HuH-7.5 (cell line): ENCODE results near the gene PRDM10.
A peak's percentile ranks its signal among the peaks of the same experiment; 100 is the strongest.
"Not testable (repeated sequence)": the region's sequence is repeated elsewhere in the genome, so short reads cannot be mapped to it uniquely, and the experiment has no call there.

ENCODE experiments used
- DNase-seq: peaks from one replicate; pipeline ENCODE4 v3.0.0; 2011; ENCODE audit warnings: low spot score

PRDM10 gene

DNA sequence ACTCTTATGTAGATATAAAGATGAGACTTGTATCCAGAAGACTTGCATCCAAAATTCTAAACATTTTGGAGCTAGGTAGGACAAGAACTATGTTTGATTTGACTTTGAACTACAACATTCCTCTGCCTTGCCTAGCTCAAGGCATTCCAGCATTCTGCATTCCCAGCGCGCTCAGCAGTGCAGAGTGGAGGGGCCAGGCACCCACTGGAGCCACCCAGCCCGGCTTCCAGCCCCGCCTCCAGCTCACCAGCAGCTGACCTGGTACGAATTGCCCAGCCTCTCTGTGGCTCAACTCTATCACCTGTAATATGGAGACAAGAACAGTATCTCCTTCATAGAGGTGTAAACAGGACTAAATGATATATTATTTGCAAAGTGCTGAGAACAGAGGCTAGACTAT lies 28.8 kb downstream of the PRDM10 start:
- peak; percentile 38 for DNase-seq

DNA sequence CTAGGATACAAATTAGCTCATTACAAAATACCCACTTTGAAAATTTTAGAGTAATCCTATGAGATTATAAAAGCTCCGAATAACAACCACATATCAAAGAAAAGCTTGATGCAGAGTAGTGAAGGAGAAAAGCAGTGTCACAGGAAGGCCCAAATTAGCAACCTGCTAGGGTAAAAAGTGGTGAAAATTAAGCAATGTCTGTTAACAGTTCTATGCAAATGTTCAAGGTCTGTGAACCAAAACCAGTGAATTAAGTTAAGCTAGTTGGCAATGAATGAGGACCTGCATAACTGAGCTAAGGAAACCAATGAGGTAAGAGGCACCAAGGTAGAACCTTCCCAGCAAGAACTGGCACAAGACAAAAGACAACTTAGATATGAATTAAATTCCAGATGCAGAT lies 29.6 kb downstream of the PRDM10 start:
- no peak for DNase-seq

DNA sequence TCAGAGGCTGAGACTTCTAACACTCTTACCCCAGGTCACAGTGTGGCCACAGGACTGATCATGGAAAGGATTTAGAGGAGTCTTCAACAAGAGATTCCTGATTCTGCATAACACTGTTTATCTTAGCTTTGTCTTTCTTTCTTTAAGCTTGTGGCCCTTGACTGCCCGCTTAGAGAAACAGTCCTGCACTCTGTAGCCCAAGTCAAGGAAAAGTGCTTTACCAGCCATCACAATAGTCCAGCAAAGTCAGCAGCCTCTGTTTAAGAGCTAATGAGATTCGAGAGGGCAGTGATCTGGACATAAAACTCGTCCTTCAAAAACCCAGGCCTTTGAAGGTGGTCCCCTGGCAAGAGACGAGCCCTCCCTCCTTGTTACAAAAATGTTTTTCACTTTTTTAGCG lies 30.0 kb downstream of the PRDM10 start:
- no peak for DNase-seq

DNA sequence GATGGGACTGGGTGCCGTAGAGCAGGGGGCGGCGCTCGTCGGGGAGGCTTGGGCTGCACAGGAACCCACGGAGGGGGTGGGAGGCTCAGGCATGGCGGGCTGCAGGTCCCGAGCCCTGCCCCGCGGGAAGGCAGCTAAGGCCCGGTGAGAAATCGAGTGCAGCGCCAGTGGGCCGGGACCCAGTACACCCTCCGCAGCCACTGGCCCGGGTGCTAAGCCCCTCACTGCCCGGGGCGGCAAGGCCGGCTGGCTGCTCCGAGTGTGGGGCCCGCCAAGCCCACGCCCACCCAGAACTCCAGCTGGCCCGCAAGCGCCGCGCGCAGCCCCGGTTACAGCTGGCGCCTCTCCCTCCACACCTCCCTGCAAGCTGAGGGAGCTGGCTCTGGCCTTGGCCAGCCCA lies 30.8 kb downstream of the PRDM10 start:
- not testable (repeated sequence) for DNase-seq

DNA sequence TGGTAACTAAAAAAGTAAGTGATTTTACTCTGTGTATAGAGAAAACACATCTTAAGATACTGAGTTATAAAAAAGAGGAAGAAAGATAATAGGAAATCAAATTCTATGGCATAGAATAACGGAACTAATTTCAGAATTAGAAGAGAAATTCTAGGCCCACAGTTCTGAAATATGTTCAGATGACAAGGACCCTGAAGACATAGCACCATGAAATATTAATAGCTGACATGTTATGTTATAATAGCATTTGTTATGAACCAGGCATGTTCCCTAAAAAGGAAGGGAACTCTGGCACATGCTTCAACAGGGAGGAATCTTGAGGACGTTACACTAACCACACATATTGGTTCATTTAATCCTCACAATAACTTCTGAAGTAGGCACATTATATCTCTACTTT lies 32.7 kb downstream of the PRDM10 start:
- no peak for DNase-seq

DNA sequence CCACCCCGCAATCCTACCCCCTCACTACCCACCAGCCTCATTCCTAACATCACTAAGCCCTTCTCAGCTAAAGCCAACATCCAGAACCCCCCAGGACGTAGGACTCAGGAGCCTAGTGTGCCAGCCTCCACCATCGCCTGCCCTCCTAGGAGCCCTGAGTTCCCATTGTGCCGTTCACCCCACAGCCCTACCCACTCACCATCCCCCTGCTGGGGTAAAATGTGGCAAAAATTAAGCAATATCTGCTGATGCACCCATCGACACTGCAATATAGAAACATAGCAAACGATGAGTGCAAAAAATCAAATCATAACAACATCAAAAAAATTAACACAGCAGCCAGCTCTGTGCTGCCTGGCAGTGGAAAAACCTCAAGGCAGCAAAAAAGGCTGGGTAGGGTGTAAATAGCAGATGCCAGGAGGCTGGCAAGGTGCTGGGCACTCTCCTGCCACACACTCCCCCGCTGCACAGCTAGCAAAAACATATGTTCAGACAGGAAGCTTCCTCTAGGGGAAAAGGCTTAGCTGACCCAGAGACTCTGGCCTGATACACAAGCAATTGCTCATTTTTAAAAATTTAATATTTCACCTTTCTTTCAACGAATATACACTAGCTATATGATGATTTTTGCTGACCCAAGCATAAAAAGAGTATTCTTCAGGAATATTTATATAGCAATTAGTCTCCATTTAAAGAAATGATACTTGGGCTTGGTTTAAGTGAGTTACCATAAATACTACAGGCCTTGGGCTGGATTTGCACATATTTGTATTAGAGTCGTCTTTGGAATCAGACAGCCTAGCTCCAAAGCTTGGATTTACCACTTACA lies 33.8 kb downstream of the PRDM10 start:
- DNase-seq = no peak

DNA sequence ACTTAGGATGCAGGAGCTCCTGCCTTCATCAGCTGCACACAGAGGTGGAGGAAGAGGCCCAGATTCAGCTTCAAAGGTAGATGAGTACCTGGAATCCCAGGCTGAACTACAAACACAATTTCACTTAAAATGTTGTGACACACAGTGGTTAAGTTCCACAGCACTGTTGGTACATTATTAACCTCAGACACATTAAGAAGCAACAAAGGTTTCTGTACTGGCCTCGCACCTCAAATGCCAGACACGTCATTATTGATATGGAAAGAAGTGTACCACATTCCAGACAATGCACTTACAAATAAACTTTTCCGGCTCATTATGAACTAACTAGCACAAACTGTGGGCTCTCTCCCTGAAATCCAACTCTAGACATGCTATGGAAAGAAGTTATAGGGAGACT lies 34.6 kb downstream of the PRDM10 start:
- no peak for DNase-seq

DNA sequence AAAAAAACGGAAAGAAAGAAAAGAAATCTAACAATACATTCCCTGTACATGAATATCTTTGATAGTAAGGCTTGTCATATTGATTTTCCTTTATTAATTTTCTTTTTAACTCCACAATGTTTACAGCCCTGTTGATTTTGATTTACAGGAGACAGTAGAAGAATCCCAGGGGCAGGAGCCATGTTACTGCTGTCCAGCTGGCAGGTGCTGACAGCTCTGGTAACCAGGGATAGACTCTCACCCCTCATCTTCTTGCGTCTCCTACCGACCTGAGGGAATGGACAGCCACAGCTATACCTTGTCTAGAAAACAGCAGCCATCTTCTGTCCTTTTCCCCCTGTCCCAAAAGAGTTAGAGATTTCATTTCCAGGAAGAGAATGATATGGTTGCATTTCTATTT lies 37.4 kb downstream of the PRDM10 start:
- no peak for DNase-seq

DNA sequence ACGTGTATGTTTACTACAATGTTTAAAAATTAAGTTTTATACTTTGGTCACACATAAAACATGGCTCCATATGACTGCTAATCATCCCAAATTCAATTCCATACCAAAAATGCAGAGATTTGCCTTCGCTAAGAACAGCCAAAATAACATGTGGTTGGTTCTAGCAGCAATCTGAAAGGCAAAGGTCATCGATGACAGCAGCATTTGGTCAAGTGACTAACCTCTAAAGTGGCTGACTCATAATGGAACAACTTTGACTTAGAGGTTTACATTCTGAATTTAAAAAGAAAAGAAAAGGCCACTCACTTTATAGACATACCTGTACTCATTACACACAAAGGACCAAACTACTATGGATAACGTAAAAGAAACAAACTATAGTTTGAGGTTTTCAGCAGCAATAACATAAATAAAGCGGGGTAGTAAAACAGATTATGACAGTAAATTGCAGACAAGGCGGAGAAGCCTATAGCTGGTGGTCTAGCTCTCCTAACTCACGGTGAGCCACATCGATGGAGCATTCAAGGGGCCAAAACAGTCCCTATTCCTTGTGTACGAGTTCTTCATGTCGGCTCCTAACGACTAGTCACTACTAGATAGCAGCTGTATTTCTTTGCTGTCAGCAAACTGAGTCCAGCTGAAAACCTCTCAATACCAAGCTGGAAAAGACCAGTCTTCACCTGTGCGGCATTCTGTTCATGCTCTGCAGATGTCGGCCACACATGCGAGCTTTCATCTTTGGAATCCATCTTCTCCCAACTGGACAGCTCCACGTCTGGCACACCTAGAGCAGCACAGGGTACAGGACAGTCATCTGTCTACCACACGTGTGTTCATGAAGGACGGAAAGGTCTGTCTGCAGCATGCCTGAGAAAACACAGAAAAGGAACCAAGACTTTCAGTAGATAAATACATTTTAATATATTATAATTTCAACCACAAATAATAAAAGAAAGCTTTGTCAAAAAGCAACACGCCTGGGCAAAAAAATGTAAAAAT lies 42.1 kb downstream of the PRDM10 start:
- DNase-seq = no peak

DNA sequence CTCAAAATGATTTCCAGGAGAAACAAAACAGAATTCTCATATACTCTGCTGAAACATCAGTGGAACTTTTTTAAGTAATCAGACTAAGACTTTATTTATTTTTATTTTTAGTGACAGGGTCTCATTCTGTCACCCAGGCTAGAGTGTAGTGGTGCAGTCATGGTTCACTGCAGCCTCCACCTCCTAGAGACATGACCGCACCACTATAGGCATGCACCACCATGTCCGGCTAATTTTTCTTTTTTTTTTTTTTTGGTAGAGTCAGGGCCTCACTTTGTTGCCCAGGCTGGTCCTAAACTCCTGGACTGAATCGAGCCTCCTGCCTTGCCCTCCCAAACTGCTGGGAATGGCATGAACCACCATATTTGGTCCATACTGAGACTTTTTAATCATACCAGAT lies 42.9 kb downstream of the PRDM10 start:
- DNase-seq = no peak

DNA sequence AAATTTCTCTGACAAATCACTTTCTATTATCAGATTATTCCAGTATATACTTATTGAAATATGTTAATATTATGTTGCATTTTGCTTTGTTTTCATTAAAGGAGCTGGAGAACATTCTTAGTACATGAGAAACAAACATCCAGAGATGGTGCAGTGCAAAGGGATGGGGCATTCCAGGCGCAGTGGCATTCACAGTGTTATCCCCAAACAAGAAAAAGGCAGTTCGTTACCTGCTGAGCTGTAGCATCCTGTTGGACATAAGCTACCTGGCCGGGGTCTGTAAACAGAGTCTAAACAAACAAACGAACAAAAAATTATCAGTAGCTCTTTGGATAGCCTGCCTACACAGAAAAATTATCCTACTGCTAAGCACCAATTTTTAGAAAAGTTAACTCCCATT lies 47.4 kb downstream of the PRDM10 start:
- no peak for DNase-seq

DNA sequence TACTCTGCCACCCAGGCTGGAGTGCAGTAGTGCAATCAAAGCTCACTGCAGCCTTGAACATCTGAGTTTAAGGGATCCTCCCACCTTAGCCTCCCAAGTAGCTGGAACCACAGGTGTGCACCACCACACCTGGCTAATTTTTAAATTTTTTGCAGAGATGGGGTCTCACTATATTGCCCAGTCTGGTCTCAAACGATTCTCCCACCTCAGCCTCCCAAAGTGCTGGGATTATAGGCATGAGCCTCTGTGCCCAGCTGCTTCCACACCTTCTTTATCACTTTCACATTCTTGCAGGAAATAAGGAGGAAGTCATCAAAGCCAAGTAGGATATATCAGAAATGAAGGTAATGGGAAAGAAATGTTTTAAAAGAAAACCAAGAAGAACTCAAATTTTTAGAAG lies 47.9 kb downstream of the PRDM10 start:
- not testable (repeated sequence) for DNase-seq

DNA sequence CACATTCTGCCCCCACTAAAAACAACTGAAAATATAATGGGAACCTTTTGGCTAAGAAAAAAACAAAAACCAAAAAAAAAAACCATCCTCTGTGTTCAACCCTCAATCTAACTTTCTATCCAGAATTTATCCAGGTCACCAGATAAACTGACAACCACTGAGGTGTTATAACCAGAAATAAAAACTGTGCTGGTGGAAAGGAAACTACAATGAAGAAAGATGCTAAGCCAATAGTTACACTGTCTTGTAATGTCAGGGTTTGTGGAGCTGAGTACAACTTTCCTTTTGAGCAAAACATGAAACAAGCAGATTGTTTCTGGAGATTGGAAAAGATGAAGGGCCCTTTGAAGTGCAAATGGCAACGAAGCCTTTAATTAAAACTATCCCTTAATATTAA lies 50.8 kb downstream of the PRDM10 start:
- no peak for DNase-seq

DNA sequence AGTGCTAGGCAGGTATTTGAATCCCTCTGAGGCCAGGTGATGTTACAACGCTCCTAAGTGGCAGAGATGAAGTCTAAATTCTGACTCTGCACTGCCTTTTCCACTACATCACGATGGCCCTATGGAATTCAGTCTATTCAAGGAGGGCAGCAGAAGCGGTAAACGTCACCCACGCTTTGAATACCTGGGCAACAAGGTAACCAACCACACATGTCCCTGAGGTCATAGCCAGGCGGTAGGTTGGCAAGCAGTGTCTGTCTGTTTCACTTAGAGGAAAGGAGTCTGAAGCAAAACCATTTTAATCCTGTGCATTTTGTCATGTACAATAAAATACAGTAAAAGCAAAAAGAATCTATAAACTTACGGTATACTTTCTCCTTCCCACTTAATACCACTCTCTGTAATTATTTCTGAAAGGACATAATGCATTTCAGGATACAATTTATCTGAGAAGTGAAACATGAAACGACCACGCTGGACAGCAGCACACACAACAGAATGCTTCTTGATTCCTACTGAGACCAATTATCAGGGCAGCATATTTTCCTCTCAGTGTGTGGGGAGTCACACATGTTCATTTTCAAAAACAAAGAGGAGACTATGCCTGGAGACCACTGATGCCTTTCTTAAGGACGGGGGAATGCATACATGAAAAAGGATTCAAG lies 51.3 kb downstream of the PRDM10 start:
- DNase-seq = no peak

DNA sequence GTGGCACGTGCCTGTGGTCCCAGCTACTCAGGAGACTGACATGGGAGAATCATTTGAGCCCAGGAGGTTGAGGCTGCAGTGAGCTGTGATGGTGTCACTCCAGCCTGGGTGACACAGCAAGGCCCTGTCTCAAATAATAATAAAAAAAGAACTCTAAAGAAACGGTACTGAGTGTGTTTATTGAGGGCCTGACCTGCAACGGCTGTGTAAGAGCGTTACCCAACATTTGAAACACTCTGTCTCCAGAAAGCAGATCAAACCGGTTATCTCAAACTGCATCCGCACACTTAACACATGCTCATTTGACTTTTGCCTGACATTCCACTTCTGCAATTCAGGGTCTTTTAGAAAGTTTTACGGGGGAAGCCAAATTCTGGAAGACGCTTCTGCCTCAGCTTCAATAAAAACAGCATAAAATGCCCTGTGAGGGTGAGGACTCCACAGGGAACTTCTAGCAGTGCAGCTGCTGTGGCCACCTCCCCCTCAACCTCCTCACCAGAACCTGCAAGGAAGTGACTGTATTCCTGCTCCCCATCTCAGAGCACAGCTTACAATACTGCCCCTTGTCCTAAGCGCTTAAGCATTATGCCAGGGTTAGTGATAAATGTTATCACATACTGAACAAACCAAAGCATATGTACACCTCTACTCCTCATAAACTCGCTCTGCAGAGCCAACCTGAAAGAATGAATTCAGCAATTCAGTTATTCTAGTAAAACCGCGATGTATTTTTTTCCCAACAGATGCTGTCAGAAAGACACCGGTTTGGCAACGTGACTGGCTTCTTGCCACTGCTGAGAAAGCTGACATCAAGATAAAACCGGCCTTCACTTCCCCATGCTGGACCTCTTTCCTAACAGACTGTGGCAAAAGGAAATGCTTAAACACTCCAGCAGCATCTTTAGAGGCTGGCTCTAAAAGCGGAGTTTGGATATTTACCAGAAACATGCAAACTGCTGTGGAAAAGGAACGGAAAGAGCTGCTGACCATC lies 52.2 kb downstream of the PRDM10 start:
- DNase-seq = no peak

DNA sequence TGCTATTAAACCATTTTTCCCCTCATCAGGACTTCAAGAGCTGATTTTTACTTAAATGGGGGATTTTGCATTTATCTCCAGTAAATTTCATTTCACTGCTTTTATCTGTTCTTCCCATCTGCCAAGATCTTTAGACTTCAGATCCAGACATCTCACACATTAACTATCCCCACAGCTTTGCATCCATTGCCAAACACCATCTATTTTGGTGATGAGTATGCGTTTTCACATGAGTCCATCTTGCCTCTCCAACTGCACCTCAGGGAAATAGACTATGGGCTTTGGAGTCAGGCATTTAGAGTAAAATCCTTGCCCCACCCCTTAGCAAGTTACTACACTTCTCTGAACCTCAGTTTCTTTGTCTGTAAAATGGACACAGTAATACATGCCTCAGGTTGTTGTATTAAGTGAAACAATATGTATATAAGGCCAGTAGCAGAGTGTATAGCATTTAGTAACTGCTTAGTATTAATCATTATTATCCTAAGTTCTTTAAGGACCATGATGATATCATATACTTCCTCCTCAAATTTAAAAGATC lies 53.6 kb downstream of the PRDM10 start:
- DNase-seq = no peak

DNA sequence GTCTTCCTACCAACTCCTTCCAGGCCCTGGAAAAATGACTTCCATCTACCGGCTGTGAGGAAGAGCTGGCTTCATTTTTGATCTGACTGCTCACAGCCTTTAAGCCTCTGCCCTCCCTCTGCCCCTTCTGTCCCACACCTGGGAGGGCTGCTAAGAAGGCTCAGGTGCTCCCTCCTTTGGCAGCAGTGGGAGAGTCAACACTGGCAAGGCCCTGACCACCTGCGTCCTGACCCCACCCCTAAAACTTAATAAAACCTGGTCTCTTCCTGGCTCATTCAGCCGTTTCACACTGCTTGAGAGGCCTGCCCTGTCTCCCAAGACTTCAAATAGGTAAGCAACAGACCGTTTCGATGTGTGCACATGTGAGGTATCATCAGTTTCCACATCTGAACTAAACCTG lies 55.2 kb downstream of the PRDM10 start:
- DNase-seq = no peak

DNA sequence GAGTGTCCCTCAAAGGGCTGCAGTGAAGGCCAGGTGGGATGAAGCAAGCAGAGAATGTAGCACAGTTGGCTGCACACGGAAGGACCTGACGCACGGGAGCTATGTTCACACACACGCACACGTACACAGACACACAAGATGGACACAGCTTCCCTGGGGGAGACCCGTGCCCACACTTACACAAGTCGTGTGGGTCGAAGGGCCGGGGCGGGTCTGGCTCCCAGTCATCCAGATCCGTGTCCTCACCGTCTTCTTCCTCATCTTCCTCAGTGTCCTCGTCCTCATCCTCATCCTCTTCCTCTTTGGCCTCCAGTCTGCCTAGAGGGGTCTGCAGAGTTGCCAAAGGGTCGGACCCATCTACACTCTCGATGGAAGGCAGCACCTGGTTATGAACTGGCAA lies 55.7 kb downstream of the PRDM10 start:
- DNase-seq = no peak

DNA sequence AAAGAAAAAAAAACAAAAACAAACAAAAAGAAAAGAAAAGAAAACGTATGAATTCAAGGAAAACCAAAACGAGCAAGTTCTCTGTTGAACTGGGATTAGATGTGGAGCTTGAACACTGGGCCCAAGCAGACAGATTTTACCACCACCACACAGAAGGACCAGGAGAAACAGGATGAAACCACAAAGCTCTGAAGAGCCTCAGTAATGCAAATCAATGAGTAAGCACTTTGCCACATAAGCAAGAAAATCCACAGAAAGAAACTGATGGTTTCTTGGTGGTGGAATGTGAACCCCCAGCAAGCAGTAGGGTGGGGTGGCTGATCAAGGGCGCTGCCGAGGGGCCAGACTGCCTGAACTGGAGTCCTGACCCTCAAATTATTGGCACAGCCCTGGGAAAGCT lies 56.4 kb downstream of the PRDM10 start:
- DNase-seq = no peak

DNA sequence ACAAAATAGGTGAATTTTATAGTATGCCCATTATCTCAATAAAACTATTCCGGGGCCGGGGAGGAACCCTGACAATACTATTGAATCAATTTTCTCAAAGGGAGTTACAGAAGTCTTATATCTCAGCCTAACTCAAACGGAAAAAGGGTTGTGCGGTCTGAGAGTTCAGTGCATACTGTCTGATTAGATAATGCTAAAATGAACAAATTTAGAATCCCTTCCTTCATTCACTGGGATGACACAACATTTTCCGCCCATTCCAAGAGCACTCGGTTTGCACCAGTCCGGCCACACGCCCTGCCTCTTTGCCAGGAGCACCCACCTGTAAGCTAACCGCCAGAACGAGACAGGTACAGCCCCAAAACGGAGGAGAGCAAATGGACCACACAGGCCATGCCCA lies 57.3 kb downstream of the PRDM10 start:
- no peak for DNase-seq

DNA sequence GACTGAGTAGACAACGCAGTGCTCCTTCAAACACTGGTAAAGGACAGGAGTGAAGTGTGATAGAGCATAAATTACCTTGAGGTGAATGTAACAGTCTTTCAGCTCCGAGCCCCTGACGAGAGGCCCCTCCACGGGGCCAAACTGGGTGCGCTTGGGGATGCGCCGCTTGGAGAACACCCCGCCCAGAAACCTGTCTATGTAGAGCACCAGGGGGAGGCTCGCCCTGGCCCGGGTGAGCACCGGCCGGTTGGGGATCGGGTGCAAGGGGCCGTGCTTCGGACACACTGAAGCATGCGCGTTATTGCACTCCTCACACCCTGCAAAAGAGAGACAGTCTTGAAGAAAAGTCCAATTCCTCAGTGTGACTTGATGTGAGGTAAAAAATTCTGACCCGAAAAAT lies 57.9 kb downstream of the PRDM10 start:
- DNase-seq = no peak
